ENCODE results near the gene TNK1. TPM values are rescaled to one million over a fixed set of nuclear protein-coding genes. Genes with fewer than 3 reads are reported as not detected.

The TNK1 gene
- total RNA-seq, 2 donors from 2014 or later: 22.2 to 24.9 TPM

DNA sequence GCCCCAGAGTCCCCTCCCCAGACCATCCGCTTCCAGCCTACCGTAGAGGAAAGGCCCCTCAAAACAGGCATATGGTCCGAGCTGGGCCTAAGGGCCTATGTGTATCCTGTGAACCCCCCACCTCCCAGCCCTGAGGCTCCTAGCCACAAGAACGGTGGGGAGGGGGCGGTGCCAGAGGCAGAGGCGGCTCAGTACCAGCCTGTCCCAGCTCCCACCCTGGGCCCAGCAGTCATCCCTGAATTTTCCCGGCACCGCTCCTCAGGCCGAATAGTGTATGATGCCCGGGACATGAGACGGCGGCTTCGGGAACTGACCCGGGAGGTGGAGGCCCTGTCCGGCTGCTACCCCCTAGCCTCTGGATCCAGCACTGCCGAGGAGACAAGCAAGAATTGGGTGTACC is 40.3 kb downstream of the TNK1 start:
- no peak for ATAC-seq
- intact Hi-C loops (cut with DNase I, micrococcal nuclease): no loop called here
- DNase-seq: no peak

DNA sequence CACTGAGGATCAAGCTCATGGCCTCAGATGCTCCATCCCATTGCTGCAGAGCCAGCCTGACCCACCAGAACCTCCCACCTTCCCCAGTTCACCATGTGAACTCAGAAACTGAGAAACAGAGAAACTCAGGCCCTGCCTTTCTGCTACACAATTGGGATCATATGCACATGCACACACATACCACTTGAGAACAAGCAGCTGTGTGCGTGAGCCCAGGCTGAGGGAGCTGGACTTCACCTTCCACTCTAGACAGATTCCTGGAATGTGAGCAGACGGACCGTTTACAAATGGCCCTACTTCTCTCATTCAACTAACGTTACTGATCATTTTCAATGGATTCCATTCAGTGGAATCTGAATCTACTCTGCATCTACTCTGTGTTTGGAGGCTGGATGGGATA is 42.8 kb downstream of the TNK1 start:
- no peak for DNase-seq
- no peak for ATAC-seq
- intact Hi-C loops (cut with DNase I, micrococcal nuclease): no loop called here

DNA sequence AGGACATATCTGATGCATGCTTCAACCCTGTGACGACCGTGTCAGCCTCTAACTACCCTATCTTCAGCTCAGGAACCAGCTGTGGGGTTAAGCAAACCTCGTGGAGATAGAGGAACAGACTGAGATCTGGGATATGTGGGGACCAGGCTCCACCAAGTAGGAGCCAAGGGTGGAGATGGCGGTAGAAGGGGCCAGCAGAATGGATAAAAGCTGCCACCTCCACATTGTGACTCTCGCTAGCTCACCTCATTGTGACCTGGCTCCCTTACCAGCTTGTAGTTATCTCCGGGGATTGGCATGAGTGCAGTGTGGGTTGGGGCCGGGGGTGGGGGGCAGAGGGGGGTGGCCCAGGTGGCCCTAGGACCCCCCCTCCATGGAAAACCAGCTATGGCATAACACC is 44.4 kb downstream of the TNK1 start, which contains the start of gene SPEM2:
Gene SPEM2 (plus strand): TSS at position 301 of the 400 bp plus-strand sequence. CDS start 73 bp downstream, at position 374.
- intact Hi-C loops (cut with DNase I, micrococcal nuclease): no loop called here
- DNase-seq: no peak
- ATAC-seq: no peak

DNA sequence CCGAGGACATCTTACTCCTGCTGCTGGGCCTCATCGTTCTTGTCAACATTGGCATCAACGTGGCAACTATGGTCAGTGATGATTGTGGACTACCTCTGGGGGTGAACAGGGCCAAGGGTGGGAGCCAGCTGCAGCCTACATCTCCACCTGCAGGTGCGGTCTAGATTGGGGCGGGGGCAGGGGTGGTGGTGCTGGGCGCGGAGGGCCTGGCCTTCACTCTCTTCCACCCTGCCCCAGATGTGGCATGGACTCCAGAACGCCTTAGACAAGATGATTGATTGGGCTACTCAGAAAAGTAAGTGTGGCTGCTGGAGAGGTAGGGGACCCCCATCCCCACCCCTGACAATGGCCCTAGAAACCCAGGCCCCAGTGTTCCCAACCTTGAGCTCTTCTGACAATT is 44.9 kb downstream of the TNK1 start:
- no peak for ATAC-seq
- DNase-seq: no peak
- intact Hi-C loops (cut with DNase I, micrococcal nuclease): no loop called here

DNA sequence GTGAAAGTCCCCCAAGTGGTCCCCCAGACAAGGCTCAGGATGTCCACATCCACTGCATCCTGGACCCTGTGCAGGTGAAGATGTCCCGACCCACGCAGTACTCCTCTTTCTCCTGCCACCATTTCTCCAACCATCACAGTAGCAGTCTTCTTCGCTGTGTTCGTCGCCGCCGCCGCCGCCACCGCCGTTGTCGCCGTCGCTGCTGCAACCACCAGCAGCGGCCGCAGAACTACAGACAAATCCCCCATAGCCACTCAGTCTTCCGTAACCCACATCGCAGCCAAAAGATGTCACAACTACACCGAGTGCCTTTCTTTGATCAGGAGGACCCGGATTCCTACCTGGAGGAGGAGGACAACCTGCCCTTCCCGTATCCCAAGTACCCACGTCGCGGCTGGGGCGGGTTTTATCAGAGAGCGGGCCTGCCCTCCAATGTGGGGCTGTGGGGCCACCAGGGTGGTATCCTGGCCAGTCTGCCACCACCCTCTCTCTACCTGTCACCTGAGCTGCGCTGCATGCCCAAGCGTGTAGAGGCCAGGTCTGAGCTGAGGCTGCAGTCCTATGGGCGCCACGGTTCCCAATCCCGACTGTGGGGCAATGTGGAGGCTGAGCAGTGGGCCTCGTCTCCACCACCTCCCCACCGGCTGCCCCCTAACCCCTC is 45.4 kb downstream of the TNK1 start:
- DNase-seq: no peak
- ATAC-seq: no peak
- intact Hi-C loops (cut with DNase I, micrococcal nuclease): no loop called here

DNA sequence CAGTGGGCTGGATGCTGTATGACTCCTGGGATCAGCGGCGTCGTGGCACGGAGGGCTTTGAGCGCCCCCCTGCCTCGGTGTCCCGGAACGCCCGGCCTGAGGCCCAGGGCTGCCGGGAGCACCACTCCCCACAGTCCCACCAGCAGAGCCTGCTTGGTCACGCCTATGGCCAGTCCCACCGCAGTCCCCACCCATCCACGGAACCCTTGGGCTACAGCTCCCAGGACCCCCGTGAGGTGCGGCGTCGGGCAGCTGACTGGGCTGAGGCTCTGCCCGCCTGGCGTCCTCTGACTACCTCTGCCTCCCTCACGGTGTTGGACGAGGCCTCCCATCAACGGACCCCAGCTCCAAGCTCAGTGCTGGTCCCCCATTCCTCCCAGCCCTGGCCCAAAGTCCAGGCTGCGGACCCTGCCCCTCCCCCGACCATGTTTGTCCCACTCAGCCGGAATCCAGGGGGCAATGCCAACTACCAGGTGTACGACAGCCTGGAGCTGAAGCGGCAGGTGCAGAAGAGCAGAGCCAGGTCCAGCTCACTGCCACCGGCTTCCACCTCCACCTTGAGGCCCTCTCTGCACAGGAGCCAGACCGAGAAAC is 46.1 kb downstream of the TNK1 start:
- DNase-seq (no peak), ATAC-seq (no peak)
- intact Hi-C loops (cut with DNase I, micrococcal nuclease): no loop called here

DNA sequence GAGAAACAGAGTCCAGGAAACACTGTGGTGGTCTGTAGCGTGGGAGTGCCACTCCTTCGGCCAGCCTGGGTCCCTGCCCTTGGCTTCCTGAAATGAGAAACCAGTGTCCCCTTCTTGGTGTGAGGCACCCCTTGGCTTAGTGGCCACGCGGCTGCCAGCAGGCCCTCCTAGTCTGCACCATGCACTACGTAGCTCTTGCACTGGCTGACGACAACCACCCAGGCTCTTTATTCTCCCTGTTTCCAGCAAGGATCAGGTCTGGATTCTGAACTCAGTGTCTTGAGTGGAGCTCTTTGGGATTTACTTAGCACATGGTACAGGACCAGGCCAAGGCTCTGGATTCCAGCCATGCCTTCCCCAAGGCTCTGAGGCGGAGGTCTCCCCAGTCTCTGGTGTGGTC is 46.7 kb downstream of the TNK1 start:
- intact Hi-C loops (cut with DNase I, micrococcal nuclease): no loop called here
- DNase-seq: no peak
- ATAC-seq: no peak

DNA sequence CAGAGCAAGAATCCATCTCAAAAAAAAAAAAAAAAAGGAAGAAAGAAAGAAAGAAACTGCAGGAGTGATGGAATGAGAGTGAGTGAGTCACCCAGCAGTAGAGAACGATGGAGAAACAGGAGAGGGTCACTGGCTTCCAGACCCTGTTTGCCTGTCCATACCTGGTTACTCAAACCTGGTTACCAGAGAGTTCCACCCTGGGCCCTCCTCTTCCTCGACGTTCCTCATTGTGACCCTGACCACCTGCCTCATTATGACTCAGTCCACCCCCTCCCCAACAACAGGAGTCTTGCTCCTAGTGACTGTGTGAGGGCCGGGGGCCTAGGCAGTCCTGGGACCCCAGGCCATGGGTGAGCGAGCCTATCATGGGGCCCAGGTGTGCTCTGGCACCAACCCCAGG is 47.7 kb downstream of the TNK1 start, which contains the start of gene SPEM3:
Gene SPEM3 (plus strand): TSS at position 301 of the 400 bp plus-strand sequence. CDS start 46 bp downstream, at position 347.
- DNase-seq: no peak
- no peak for ATAC-seq
- intact Hi-C loops (cut with DNase I, micrococcal nuclease): no loop called here

DNA sequence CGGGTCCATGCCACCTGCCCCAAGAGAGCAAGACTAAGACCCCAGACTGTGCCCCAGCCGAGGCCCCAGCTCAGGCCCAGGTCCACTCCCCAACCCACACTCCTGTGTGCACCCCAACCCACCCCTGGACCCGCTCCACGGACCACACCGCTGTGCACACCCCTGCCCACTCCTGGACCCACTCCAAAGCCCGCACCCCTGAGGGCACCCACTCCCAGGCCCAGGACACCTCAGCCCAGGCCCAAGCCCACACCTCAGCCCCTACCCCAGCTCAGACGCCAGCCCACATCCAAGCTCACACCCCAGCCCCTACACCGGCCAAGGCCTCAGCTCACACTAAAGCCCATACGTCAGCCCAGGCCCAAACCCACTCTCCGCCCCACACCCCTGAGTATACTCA is 48.8 kb downstream of the TNK1 start:
- no peak for DNase-seq
- no peak for ATAC-seq
- intact Hi-C loops (cut with DNase I, micrococcal nuclease): loop anchor here in 1 of 2 donors (10.0 kb wide), 1 partner anchor 75 kb away; the partner anchor contains the start of genes KCTD11 and TMEM95

DNA sequence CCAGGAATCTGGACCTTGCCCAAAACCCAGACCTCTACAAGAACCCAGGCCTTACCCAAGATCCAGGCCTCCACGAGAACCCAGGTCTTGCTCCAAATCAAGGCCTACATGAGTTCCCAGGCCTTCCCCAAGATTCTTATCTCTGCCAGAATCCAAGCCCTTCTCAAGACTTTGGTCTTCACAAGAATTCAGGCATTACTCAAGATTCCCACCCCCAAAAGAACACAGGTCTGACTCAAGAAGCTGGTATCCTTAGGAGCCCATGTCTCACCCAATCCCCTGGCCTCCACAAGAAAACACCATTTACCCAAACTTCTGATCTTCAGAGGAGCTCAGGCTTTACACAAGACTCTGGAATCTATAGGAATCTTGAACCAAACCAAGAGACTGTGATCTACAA is 50.3 kb downstream of the TNK1 start:
- DNase-seq: no peak
- intact Hi-C loops (cut with DNase I, micrococcal nuclease): loop anchor here in 1 of 2 donors (10.0 kb wide), 1 partner anchor 76 kb away; the partner anchor contains the start of genes KCTD11 and TMEM95
- no peak for ATAC-seq

DNA sequence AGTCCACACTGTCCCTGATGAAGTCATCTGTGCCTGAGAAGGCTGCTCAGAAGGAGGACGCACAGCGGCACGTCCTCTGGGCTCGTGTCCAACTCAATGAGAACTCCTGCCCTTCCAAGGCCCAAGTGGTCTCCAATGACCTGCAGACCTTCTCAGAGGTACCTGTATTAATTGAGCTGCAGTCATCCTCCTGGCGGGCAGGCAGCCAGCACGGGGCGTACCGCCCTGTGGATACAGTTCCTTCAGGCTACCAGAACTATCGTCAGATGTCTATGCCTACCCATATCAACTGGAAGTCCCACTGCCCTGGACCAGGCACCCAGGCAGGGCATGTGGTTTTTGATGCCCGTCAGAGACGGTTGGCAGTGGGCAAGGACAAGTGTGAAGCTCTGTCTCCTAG is 51.4 kb downstream of the TNK1 start:
- intact Hi-C loops (cut with DNase I, micrococcal nuclease): loop anchor here in 1 of 2 donors (10.0 kb wide), 1 partner anchor 77 kb away; the partner anchor contains the start of genes KCTD11 and TMEM95

DNA sequence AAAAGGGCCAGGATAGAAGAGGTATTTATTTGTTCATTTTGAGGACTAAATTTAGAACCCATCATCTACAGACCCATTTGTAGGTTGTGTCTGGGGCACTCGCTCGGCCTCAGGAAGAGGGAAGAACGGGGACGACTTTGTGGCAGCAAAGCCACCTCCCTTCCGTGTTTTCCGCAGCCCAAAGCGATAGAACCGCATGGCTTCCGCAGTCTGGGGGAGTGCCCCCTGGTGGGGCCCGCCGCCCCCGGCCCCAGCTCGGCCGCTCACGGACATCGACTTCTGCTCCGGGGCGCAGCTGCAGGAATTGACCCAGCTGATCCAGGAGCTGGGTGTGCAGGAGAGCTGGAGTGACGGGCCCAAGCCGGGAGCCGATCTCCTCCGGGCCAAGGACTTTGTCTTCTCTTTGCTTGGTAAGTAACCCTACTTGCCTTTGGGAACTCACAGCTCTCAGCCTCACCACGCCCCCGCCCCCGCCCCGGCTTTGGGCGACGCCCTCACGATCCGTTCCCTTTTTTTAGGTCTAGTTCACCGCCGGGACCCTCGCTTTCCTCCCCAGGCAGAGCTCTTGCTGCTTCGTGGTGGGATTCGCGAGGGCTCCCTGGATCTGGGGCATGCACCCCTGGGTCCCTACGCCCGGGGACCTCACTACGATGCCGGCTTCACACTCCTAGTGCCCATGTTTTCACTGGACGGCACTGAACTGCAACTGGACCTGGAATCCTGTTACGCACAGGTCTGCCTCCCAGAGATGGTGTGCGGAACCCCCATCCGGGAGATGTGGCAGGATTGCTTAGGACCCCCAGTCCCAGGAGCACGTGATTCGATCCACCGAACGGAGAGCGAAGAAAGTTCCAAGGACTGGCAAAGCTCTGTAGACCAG is 55.0 kb downstream of the TNK1 start:
- peak; percentile 43 for ATAC-seq
- intact Hi-C loops (cut with DNase I, micrococcal nuclease): loop anchor here in 1 of 2 donors (10.0 kb wide), 1 partner anchor 81 kb away; the partner anchor contains the start of genes KCTD11 and TMEM95
- peak; percentile 61 to 75 for DNase-seq

More for the DNA sequence above, 51.4 kb downstream of the TNK1 start:
- ATAC-seq (no peak), DNase-seq (no peak)

DNA sequence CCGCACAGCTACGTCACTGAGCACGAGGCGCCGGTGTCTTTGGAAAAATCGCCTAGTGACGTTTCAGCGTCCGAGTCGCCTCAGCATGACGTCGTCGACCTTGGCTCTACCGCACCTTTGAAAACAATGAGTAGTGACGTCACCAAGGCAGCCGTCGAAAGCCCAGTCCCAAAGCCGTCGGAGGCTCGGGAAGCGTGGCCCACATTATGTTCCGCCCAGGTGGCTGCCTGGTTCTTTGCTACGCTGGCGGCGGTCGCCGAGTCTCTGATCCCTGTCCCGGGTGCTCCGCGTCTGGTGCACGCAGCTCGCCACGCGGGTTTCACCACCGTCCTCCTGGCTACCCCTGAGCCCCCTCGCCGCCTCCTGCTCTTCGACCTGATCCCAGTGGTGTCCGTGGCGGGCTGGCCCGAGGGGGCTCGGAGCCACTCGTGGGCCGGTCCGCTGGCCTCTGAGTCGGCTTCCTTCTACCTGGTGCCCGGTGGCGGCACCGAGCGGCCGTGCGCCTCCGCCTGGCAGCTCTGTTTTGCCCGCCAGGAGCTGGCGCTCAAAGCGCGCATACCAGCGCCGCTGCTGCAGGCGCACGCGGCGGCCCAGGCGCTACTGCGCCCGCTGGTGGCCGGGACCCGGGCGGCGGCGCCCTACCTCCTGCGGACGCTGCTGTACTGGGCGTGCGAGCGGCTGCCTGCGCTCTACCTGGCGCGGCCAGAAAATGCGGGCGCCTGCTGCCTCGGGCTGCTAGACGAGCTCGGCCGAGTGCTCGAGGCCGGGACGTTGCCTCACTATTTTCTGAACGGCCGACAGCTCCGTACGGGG is 55.9 kb downstream of the TNK1 start:
- ATAC-seq (peak; percentile 72), DNase-seq (peak; percentile 74 to 87)
- intact Hi-C loops (cut with DNase I, micrococcal nuclease): loop anchor here in 1 of 2 donors (10.0 kb wide), 1 partner anchor 82 kb away; the partner anchor contains the start of genes KCTD11 and TMEM95

DNA sequence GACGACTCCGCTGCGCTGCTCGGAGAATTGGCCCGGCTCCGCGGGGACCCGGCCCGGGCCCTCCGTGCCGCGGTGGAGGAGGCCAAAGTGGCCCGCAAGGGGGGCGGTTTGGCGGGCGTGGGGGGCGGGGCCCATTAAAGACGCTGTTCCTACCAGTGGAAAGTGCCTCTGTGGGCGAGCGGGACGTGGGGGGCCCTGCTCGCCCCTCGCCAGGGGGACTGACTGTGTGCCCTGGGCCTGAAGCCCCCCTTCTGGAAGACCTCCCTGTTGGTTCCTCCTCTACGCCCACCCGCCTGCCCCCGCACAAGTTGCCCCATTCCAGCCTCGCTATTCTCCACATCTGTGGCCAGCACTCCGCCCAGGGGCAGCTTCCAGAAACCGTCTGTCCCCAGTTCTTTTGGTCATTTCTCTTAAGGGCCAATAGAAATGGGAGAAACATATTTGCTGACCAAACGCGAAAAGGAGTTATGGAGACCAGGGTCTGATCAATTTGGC is 56.5 kb downstream of the TNK1 start:
- ATAC-seq (no peak), DNase-seq (no peak)
- intact Hi-C loops (cut with DNase I, micrococcal nuclease): loop anchor here in 1 of 2 donors (10.0 kb wide), 1 partner anchor 83 kb away; the partner anchor contains the start of genes KCTD11 and TMEM95

DNA sequence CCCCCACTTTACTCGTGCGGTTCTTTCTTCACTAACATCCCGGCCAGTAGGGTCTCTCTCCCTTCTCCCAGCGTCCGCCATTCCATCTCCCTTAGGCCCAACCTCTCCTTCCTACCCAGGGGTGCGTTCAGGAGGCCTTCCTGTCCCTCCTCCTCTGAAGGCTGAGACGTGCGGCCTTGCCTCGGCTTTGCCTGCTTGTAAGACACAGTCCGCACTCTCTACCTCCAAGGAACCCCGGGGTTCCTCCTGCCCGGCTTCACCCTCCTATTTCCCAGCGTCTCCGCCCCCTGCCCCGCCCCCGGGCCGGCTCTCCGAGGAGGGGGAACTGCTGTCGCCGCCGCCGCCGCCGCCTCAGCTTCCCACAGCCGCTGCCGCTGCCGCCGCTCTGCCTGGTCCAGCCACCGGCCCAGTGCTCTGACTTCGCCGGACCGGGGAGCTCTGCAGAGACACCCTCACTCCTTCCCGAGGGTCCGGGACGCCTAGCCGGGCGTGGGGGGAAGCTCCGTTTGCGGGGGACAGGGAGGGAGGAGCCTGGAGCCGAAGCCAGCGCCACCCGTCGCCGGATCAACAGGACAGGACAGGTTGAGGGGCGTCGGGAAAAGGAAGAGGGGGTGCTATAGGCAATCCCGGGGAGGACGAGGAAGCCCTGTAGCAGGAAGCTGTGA is 57.2 kb downstream of the TNK1 start:
- intact Hi-C loops (cut with DNase I, micrococcal nuclease): loop anchor here in 1 of 2 donors (10.0 kb wide), 1 partner anchor 83 kb away; the partner anchor contains the start of genes KCTD11 and TMEM95
- ATAC-seq (no peak), DNase-seq (peak; percentile 54 to 66)

DNA sequence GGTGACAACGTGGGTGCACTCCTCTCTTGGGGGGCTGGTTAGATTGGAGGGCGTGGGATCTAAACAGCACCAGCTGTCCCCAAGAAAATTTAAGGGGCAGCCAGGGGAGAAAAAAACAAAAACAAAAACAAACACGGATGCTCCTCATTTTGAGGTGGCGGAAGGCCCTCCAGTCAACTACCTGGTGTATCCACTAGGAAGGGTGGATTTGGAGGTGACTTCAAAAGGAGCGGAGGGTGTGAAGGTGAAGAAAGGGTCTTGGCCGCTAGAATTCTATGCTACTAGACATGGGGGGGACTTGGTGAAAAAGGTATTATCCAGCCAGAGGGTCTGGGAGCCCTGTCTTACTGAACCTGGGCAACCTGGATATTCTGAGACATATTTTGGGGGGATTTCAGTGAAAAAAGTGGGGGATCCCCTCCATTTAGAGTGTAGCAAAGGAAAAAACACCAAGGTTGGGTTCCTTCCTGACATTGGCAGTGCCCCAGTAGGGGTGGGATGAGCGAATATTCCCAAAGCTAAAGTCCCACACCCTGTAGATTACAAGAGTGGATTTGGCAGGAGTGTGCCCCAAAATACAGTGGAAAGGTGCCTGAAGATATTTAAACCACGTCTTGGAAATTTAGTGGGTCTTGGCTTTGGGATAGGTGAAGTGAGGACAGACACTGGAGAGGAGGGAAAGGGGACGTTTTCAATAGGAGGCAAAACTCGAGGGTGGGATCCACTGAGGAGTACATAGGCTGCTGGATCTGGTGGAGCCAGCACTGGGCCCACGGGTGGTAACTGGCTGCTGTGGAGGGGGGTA is 58.0 kb downstream of the TNK1 start:
- no peak for DNase-seq
- intact Hi-C loops (cut with DNase I, micrococcal nuclease): loop anchor here in 1 of 2 donors (10.0 kb wide), 1 partner anchor 84 kb away; the partner anchor contains the start of genes KCTD11 and TMEM95
- no peak for ATAC-seq
